AML-193 (cell line): ENCODE data around the gene KCNJ5.

Experiments used
- DNase-seq, 2 experiments: peaks; one replicate each; lab custom pipeline; 2025; lab: John Stamatoyannopoulos, UW

The KCNJ5 gene

DNA sequence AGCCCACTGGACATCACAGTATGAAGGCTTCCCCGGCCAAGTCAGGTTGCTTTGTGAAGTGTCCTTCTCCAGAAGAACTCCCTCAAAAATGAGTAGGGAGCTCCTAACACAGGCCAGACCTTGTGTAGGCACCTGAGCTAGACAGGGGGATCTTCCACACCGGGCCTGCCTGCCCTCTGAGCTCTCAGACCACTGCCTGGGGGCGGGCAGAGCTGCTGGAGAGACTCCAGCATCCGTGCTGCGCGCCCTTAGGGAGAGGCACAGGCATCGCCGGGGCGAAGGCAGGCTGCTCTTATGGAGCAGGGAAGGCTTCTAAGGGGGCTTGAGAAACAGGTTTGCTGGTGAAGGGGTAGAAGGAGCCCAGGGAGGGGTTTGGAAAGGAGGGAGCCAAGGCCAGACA lies 4.4 kb downstream of the KCNJ5 start:
- DNase-seq: no peak

DNA sequence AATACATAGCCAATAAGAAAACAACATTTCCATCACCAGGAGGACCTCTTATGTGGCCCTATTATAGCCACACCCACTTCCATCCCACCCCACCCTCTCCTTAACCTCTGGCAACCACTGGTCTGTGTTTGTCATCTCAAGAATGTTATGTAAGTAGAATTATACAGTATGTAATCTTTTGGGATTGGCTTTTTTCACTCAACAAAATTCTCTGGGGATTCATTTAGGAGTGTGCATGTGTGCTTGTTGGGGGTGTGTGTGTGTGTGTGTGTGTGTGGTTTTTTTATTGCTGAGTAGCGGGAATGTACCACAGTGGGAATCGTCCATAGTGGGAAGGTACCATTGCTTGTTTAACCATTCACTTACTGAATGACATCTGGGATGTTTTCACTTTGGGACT lies 5.2 kb downstream of the KCNJ5 start:
- no peak for DNase-seq

DNA sequence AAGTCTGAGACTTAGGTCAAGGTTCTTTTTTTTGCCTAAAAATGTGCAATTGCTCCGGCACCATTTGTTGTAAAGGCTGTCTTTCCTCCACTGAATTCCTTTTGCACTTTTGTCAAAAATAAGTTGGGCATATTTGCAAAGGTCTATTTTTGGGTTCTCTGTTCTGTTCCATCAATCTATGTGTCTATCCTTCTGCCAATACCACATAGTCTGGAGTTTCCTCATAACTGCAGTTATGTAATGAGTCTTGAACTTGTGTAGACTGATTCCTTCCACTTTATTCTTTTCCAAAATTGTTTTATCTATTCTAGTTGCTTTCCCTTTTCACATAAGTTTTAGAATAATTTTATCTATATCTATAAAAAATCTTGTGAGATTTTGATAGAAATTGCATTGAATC lies 6.7 kb downstream of the KCNJ5 start:
- DNase-seq: no peak

- DNase-seq: no peak
These were observed 7.6 kb downstream of the KCNJ5 start for GRCh38 chr11:128898580-128899344.

DNA sequence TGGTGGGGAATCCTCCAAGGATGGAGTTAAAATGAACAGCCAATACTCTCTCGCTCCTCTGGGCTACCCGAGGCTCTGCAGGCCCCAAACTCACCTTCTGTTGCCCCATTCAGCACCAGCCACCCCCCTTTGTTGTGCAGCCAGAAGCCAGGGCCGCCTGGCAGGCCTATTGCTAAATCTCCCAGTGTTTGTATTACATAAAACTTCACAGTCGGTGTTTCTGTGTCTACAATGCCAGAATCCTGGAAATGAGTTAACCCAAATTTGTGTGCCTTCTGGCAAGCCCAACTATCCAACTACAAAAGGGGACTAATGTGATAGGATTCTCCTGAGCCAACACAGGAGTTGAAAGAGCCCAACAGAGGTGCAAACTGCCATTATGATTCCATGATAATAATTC lies 9.3 kb downstream of the KCNJ5 start:
- DNase-seq: no peak

DNA sequence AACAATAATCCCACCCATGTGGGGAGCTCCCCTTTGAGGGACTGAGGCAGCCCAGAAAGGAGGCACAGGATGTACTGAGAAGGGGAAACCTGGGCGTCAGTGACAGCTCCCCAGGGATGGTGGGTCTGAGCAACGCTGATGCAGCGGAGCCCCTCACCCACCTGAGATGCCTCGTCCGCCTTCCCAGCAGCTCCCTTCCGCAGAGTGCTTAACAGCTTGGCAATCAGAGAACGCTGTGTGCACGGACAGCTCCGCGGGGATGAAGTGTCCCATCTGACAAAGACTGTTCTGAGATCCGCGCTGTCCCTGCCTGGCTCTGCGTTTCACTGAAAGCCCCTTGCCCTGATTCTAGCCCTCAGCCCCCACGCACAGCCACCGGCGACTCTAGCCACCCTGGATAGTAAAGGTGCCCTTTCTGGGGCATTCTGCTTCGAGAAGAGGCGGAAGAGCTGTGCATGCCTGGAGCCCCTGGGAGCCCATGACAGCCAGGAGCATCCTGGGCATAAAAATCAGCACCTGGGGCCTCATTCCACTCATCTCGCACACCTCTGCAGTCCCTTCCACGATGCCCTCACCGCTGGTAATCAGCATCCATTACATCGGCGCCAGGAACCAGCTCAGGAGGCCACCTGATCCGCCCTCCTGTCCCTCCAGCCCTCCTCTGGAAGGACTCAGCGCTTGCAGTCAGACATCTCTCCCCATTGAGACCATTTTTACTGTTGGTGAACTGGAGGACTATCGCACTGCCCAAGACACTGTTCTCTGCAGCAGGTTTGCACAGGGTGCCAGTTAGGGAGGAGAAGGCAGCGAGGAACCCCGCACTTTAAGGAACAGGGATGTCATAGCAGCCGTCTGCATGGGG lies 10.7 kb downstream of the KCNJ5 start:
- no peak for DNase-seq

DNA sequence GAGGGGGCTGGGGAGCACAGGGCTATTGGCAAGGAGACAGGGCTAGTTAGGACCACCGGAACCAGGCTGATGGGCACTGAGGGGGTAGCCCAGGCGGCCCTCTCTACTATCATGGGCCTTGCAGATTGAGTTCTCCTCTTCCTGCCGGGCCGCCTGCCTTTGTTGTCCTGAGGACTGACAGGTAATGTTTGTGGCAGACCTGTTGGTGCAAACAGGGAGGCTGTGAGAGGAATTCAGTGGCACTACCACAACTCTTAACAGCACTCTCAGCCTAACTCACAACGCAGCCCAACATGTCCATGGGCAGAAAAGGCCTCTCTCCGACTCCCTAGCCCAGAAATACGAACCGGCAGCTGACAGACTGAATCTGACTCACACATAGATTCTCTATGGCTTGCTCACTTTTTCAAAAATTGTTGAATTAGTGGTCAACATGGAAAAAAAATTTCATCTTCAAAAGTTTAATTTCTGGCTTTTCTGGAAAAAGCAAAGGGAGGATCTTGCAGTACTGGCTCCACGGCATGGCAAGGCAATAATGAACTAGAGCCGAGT lies 11.4 kb downstream of the KCNJ5 start:
- DNase-seq: no peak

GRCh38 chr11:128903248-128904061 lies 12.3 kb downstream of the KCNJ5 start:
- DNase-seq: no peak

DNA sequence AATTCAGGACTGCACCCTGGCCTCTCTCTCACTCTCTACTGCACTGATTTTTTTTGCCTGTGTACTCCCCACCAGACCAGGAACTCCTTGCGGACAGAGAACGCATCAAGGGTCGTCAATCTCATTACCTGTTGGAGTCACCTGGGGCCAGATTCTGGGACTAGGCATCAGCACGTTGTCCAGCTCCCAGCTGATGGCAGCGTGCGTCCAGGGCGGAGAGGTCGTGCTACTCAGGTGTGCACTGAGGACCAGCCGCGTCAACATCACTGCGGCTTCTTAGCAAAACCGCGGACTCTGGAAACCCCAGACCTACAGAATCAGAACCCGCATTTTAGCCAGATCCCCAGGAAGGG lies 13.1 kb downstream of the KCNJ5 start:
- DNase-seq: no peak

GRCh38 chr11:128904656-128905344 lies 13.6 kb downstream of the KCNJ5 start:
- DNase-seq: no peak

DNA sequence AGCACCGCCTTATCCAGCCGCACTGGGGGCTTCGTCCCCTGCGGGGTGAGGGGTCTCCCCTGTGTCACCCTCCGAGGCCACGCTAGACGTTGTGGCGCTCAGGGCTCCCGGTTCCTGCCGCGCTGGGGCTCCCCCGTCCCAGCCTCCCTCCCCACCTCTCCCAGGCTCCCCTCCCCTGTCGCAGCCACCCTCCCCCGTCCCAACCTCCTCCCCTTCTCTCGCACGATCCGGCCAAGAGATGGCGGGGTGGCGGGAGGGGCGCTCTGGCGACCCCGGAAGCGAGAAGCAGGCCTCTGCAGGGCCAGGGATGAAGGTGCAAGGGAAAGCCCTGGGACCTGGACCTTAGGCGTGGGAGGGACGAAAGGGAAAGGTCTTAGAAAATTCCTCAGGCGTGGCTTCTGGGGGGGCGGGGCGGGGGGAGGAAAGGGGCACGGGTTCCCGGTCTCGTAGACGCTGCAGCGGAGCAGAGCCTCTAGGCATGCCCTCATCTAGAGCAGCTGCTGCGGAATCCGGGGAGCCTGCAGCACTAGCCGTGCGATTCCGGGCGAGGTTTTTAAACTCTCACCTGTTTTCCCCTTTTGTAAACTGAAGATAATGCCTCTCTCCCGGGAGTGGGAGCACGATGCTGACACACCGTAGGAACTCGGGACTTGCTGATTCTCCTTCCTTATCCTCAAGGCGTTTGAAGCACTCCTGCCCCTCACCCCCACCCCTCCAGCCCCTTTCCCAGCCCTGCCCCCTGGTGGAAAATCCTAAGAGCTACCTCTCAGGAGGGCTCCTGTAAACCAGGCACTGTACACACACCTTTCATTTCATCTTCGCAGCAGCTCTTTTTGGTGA lies 14.4 kb downstream of the KCNJ5 start:
- DNase-seq: peak in 1 of 2 experiments; percentile 9

- DNase-seq: peak in 1 of 2 experiments; percentile 12
These were observed 15.3 kb downstream of the KCNJ5 start for GRCh38 chr11:128906185-128907050.

DNA sequence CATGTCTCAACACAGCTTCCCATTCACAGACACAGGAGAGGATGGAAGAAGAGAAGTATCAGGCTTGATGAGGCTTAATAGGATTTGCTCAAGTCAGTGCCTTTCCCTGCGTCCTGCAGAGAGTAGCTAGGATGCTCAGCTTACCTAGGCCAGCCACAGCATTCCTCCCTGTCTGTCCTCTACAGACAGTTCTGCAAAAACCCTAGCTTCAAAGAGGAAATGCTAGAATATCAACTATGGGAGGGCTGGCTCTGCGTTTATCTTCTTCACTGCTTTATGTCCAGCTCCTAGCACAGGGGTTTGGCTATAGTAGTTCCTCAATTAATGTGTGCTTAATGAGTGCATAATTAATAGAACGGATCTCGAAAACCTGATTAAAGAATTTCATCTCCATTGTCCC lies 16.4 kb downstream of the KCNJ5 start:
- no peak for DNase-seq

GRCh38 chr11:128908391-128909246 lies 17.5 kb downstream of the KCNJ5 start:
- peak; percentile 59 to 63 for DNase-seq

GRCh38 chr11:128909438-128910125 lies 18.4 kb downstream of the KCNJ5 start:
- DNase-seq: no peak

- no peak for DNase-seq
These were observed 19.4 kb downstream of the KCNJ5 start for GRCh38 chr11:128910576-128910975.

DNA sequence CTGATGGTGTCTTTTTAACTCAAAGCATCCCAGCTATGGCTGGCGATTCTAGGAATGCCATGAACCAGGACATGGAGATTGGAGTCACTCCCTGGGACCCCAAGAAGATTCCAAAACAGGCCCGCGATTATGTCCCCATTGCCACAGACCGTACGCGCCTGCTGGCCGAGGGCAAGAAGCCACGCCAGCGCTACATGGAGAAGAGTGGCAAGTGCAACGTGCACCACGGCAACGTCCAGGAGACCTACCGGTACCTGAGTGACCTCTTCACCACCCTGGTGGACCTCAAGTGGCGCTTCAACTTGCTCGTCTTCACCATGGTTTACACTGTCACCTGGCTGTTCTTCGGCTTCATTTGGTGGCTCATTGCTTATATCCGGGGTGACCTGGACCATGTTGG lies 20.1 kb downstream of the KCNJ5 start:
- DNase-seq: no peak

DNA sequence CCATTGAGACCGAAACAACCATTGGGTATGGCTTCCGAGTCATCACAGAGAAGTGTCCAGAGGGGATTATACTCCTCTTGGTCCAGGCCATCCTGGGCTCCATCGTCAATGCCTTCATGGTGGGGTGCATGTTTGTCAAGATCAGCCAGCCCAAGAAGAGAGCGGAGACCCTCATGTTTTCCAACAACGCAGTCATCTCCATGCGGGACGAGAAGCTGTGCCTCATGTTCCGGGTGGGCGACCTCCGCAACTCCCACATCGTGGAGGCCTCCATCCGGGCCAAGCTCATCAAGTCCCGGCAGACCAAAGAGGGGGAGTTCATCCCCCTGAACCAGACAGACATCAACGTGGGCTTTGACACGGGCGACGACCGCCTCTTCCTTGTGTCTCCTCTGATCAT lies 20.5 kb downstream of the KCNJ5 start:
- DNase-seq: no peak
